ENCODE results near the gene DCPS. TPM values are rescaled to one million over a fixed set of nuclear protein-coding genes. Genes with fewer than 3 reads are reported as not detected.

DCPS gene
- total and polyA plus RNA-seq, 8 donors = 8.4 to 16.6 (median 10.5) TPM

GRCh38 chr11:126343051-126343450 is 39.2 kb downstream of the DCPS start:
- Histone ChIP-seq H3K27me3 (no peaks in the 10 kb centered on the region), H3K4me3 (no peak overlapping the region), H3K27ac (no peak overlapping the region), H3K9me3 (no peaks in the 10 kb centered on the region), H3K36me3 (peaks cover 0 to 5% (median 0%) of the 10 kb centered on the region in 3 donors), H3K4me1 (peaks cover 0 to 22% (median 11%) of the 10 kb centered on the region in 3 donors)
- 96 to 97% methylated on average over 15 to 16 of the region's 16 CpGs for WGBS, 2 donors
- intact Hi-C loops (cut with DNase I) = no loop called here
- FAIRE-seq (no peak), DNase-seq (no peak), ATAC-seq (no peak)
- TF ChIP-seq CTCF (IDR thresholded peaks at IDR 0.05) = no peak

GRCh38 chr11:126344141-126345080 is 40.6 kb downstream of the DCPS start:
- no peaks in the 10 kb centered on the region for H3K36me3 ChIP-seq
- intact Hi-C loops (cut with DNase I) = no loop called here
- H3K9me3 ChIP-seq = no peaks in the 10 kb centered on the region
- DNase-seq (no peak), FAIRE-seq (no peak), ATAC-seq (no peak)
- WGBS, 2 donors = 88 to 96% methylated on average over 11 of the region's 11 CpGs
- peak overlapping the region in 1 of 4 donors; percentile 82 for H3K27ac ChIP-seq
- H3K4me3 ChIP-seq = no peak overlapping the region
- TF ChIP-seq CTCF (IDR thresholded peaks at IDR 0.05) = no peak
- H3K4me1 ChIP-seq = peaks cover 0 to 25% (median 11%) of the 10 kb centered on the region in 3 donors
- no peaks in the 10 kb centered on the region for H3K27me3 ChIP-seq

- peaks cover 0 to 25% (median 11%) of the 10 kb centered on the region in 3 donors for H3K4me1 ChIP-seq
- no peaks in the 10 kb centered on the region for H3K36me3 ChIP-seq
- H3K27me3 ChIP-seq = no peaks in the 10 kb centered on the region
- FAIRE-seq = no peak
- 93 to 95% methylated on average over 16 of the region's 16 CpGs for WGBS, 2 donors
- no peak for ATAC-seq
- H3K27ac ChIP-seq = peak overlapping the region; percentile 43 to 82 (median 80)
- H3K4me3 ChIP-seq = no peak overlapping the region
- intact Hi-C loops (cut with DNase I) = no loop called here
- no peaks in the 10 kb centered on the region for H3K9me3 ChIP-seq
- TF ChIP-seq CTCF (IDR thresholded peaks at IDR 0.05) = no peak
- no peak for DNase-seq
These were observed 41.4 kb downstream of the DCPS start for GRCh38 chr11:126345283-126345682.

- no peaks in the 10 kb centered on the region for H3K9me3 ChIP-seq
- WGBS, 2 donors = 34 to 44% methylated on average over 17 of the region's 17 CpGs
- H3K36me3 ChIP-seq = no peaks in the 10 kb centered on the region
- no peaks in the 10 kb centered on the region for H3K27me3 ChIP-seq
- H3K4me1 ChIP-seq = peaks cover 0 to 27% (median 11%) of the 10 kb centered on the region in 3 donors
- no peak overlapping the region for H3K4me3 ChIP-seq
- intact Hi-C loops (cut with DNase I) = no loop called here
- TF ChIP-seq CTCF (IDR thresholded peaks at IDR 0.05) = no peak
- peak in 5 of 6 donors; percentile 69 to 78 (median 74) for DNase-seq
- peak overlapping the region; percentile 43 to 82 (median 80) for H3K27ac ChIP-seq
- peak; percentile 88 to 90 (median 89) for ATAC-seq
- FAIRE-seq = no peak
These were observed 42.1 kb downstream of the DCPS start for GRCh38 chr11:126345759-126346585.

Measured in pancreas (tissue), 10 donors.